ENCODE data around the gene TTC9. TPM values are rescaled to one million over a fixed set of nuclear protein-coding genes. Genes with fewer than 3 reads are reported as not detected.

TTC9 gene
- total RNA-seq, 4 donors from 2014 or later: 3.6 to 8.7 (median 4.7) TPM

DNA sequence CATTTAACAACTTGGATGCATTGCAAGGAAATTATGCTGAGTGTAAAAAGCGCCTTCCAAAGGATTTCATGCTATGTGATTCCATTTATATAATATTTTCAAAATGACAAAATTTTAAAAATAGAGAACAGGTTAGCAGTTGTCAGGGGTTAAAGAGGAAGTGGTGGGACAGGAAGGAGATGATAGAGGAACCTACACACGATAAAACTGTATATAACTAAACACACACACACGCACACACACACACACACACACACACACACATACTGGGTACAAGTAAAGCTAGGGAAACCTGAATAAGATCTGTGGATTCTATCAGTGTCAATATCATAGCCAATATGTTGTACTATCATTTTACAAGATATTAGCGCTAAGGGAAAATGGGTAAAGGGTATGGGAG, 17.2 kb downstream of the TTC9 start:
- H3K4me3 ChIP-seq: no peak overlapping the region
- peaks cover 27% of the 10 kb centered on the region for H3K4me1 ChIP-seq
- 60% methylated on average over 4 of the region's 4 CpGs for WGBS
- no peaks in the 10 kb centered on the region for H3K36me3 ChIP-seq
- no peaks in the 10 kb centered on the region for H3K27me3 ChIP-seq
- no peaks in the 10 kb centered on the region for H3K9me3 ChIP-seq
- DNase-seq (ENCODE audit: low spot score in 2 of 2): no peak
- H3K27ac ChIP-seq: no peak overlapping the region
- TF ChIP-seq EP300 (IDR thresholded peaks at IDR 0.05) (no peak), POLR2A (IDR thresholded peaks at IDR 0.05) (no peak), POLR2AphosphoS5 (IDR thresholded peaks at IDR 0.05) (no peak)
- TF ChIP-seq, protein P1, sequence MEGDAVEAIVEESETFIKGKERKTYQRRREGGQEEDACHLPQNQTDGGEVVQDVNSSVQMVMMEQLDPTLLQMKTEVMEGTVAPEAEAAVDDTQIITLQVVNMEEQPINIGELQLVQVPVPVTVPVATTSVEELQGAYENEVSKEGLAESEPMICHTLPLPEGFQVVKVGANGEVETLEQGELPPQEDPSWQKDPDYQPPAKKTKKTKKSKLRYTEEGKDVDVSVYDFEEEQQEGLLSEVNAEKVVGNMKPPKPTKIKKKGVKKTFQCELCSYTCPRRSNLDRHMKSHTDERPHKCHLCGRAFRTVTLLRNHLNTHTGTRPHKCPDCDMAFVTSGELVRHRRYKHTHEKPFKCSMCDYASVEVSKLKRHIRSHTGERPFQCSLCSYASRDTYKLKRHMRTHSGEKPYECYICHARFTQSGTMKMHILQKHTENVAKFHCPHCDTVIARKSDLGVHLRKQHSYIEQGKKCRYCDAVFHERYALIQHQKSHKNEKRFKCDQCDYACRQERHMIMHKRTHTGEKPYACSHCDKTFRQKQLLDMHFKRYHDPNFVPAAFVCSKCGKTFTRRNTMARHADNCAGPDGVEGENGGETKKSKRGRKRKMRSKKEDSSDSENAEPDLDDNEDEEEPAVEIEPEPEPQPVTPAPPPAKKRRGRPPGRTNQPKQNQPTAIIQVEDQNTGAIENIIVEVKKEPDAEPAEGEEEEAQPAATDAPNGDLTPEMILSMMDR (IDR thresholded peaks at IDR 0.05): no peak

DNA sequence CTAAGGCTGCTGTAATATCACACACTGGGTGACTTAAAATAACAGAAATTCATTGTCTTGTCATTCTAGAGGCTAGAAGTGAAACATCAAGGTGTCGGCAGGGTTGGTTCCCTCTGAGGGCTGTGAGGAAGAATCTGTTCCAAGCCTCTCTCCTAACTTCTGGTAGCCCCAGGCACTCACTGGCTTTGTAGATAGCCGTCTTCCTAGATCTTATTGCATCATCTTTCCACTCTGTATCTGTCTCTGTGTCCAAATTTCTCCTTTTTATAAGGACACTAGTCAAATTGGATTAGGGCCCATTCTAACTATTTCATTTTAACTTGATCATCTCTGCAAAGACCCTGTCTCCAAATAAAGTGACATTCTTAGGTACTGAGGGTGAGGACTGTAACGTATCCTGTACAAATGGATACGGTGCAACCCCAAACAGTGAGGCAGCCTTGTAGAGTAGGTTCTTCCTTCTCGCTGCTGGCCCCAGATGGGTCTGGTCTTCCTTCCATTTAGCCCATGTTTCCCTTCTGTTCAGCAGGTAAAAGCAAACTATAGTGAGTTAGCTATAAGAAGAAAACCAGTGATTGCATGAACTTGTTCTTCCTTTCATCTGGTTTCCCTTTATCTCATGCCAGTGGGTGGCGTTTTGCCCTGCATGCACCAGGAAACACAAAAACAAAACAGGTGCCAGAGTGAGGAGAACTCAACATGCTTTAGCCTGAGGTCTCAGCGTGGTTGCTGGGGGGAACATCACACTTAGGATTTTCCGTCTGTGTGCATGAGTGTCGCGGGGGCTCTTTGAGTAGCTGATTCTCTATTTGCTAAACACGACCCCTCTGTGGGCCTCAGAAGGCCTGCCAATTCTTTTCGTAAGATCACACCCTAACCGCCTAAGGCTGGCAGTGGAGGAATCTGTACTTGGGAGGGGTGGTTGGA, 19.5 kb downstream of the TTC9 start:
- 35% methylated on average over 12 of the region's 13 CpGs for WGBS
- H3K36me3 ChIP-seq: no peaks in the 10 kb centered on the region
- no peak overlapping the region for H3K27ac ChIP-seq
- H3K4me1 ChIP-seq: peaks cover 51% of the 10 kb centered on the region
- no peaks in the 10 kb centered on the region for H3K9me3 ChIP-seq
- no peaks in the 10 kb centered on the region for H3K27me3 ChIP-seq
- H3K4me3 ChIP-seq: no peak overlapping the region
- TF ChIP-seq EP300 (IDR thresholded peaks at IDR 0.05) (no peak), POLR2AphosphoS5 (IDR thresholded peaks at IDR 0.05) (no peak), POLR2A (IDR thresholded peaks at IDR 0.05) (no peak)
- TF ChIP-seq, protein P1 (IDR thresholded peaks at IDR 0.05): no peak
- no peak for DNase-seq (ENCODE audit: low spot score in 2 of 2)

DNA sequence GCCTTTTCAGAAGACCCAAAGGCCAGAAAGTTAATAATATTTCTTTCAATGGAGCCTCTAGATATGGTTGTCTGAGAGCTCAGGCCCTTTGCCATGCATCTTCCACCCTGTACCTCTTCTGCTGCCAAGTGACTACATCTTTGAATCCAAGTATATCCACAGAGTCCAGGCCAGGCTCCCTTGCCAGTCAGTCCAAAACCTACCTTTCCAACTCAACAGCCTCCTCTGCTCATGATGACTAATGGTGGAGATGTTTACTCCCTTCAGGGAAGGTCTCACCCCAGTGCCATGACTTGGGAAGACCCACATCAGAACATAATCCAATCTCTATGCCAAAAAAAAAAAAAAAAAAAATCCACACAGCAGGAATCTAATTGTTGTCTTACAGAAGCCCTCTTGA, 20.4 kb downstream of the TTC9 start:
- peaks cover 51% of the 10 kb centered on the region for H3K4me1 ChIP-seq
- H3K9me3 ChIP-seq: no peaks in the 10 kb centered on the region
- TF ChIP-seq, protein P1 (IDR thresholded peaks at IDR 0.05): no peak
- TF ChIP-seq POLR2A (IDR thresholded peaks at IDR 0.05) (no peak), POLR2AphosphoS5 (IDR thresholded peaks at IDR 0.05) (no peak), EP300 (IDR thresholded peaks at IDR 0.05) (no peak)
- no peaks in the 10 kb centered on the region for H3K36me3 ChIP-seq
- no peaks in the 10 kb centered on the region for H3K27me3 ChIP-seq
- no peak overlapping the region for H3K4me3 ChIP-seq
- no peak for DNase-seq (ENCODE audit: low spot score in 2 of 2)
- peak overlapping the region; percentile 10 for H3K27ac ChIP-seq

DNA sequence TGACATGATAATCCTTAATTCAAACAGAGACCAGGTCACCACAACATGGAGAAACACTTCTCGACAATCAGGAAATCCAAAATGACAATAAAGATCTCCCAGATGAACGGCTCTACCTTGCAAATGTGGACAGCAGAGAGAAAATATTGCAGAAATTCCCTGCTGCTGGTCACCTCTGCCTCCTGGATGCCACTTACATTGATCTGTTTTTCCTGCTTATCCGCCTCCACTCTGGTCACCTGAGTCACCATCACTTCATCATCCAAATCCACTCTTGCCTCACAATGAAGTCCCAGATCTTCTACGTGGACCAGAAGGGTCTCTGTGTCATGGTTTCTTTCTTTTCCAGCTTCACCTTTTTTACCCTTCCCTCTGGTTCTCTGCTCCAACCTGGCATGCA, 21.1 kb downstream of the TTC9 start:
- WGBS: 84% methylated on average over 4 of the region's 4 CpGs

DNA sequence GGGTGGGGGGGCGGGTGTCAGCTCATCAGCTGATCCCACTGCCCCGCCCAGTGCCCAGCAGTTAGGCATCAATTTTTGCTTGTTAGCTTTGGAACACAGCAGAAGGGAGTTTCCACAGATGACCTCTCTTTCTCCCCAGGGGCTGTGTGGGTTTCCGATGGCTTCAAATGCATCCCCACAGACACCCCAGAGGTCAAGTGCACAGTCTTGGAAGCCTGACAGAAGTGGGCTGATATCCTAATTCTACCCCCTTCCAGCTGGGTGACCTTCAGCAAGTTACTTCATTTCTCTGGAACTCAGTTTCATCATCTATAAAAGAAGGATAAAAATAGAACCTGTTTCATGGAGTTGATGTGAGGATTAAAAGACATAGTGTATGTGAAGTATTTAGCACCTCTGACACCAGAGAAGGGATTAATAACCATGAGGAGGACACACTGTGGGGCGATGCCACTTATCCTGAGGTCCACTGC, 22.0 kb downstream of the TTC9 start:
- Histone ChIP-seq H3K9me3 (no peaks in the 10 kb centered on the region), H3K4me1 (peaks cover 51% of the 10 kb centered on the region), H3K27me3 (no peaks in the 10 kb centered on the region), H3K36me3 (no peaks in the 10 kb centered on the region), H3K27ac (no peak overlapping the region), H3K4me3 (no peak overlapping the region)
- DNase-seq (ENCODE audit: low spot score in 2 of 2): no peak
- TF ChIP-seq, protein P1 (IDR thresholded peaks at IDR 0.05): no peak
- no peak for TF ChIP-seq EP300 (IDR thresholded peaks at IDR 0.05)
- TF ChIP-seq POLR2A (IDR thresholded peaks at IDR 0.05): no peak
- TF ChIP-seq POLR2AphosphoS5 (IDR thresholded peaks at IDR 0.05): no peak
- WGBS: 57% methylated on average over 4 of the region's 4 CpGs

More for the DNA sequence above, 21.1 kb downstream of the TTC9 start:
- H3K27ac ChIP-seq: no peak overlapping the region
- H3K4me3 ChIP-seq: no peak overlapping the region
- TF ChIP-seq EP300 (IDR thresholded peaks at IDR 0.05) (no peak), POLR2A (IDR thresholded peaks at IDR 0.05) (no peak)
- TF ChIP-seq, protein P1 (IDR thresholded peaks at IDR 0.05): no peak
- DNase-seq (ENCODE audit: low spot score in 2 of 2): no peak
- no peaks in the 10 kb centered on the region for H3K9me3 ChIP-seq
- no peaks in the 10 kb centered on the region for H3K27me3 ChIP-seq
- H3K36me3 ChIP-seq: no peaks in the 10 kb centered on the region
- H3K4me1 ChIP-seq: peaks cover 51% of the 10 kb centered on the region
